Femur (tissue), 1 donor: ENCODE data around the gene DOCK1.

Experiments
- DNase-seq: peaks from one replicate; pipeline ENCODE4 v3.0.0-alpha.2; 2017

Gene DOCK1

GRCh38 chr10:127040756-127041155 lies 135.5 kb downstream of the DOCK1 start:
- no peak for DNase-seq

GRCh38 chr10:127041552-127041951 lies 136.3 kb downstream of the DOCK1 start:
- DNase-seq: no peak

GRCh38 chr10:127043301-127043700 lies 138.1 kb downstream of the DOCK1 start:
- DNase-seq: no peak

- no peak for DNase-seq
Measured at GRCh38 chr10:127044186-127044585, 139.0 kb downstream of the DOCK1 start.

- DNase-seq: no peak
Measured at GRCh38 chr10:127046975-127047877, 142.0 kb downstream of the DOCK1 start.

GRCh38 chr10:127047878-127048238 lies 142.6 kb downstream of the DOCK1 start:
- no peak for DNase-seq

GRCh38 chr10:127048630-127049029 lies 143.4 kb downstream of the DOCK1 start:
- DNase-seq: no peak

- no peak for DNase-seq
Measured at GRCh38 chr10:127052001-127052400, 146.8 kb downstream of the DOCK1 start.

GRCh38 chr10:127055263-127055662 lies 150.0 kb downstream of the DOCK1 start:
- DNase-seq: no peak

- DNase-seq: no peak
Measured at GRCh38 chr10:127059314-127059713, 154.1 kb downstream of the DOCK1 start.

- no peak for DNase-seq
Measured at GRCh38 chr10:127063762-127064161, 158.5 kb downstream of the DOCK1 start.

- no peak for DNase-seq
Measured at GRCh38 chr10:127064474-127064873, 159.2 kb downstream of the DOCK1 start.

GRCh38 chr10:127067542-127068194 lies 162.4 kb downstream of the DOCK1 start:
- DNase-seq: no peak

GRCh38 chr10:127068485-127068884 lies 163.3 kb downstream of the DOCK1 start:
- no peak for DNase-seq

GRCh38 chr10:127069436-127069835 lies 164.2 kb downstream of the DOCK1 start:
- DNase-seq: no peak

GRCh38 chr10:127071126-127071525 lies 165.9 kb downstream of the DOCK1 start:
- no peak for DNase-seq

GRCh38 chr10:127073666-127074065 lies 168.4 kb downstream of the DOCK1 start:
- no peak for DNase-seq

GRCh38 chr10:127079392-127079791 lies 174.2 kb downstream of the DOCK1 start:
- DNase-seq: no peak

- DNase-seq: no peak
Measured at GRCh38 chr10:127080317-127080716, 175.1 kb downstream of the DOCK1 start.

GRCh38 chr10:127081851-127082345 lies 176.7 kb downstream of the DOCK1 start:
- DNase-seq: no peak

GRCh38 chr10:127082651-127083050 lies 177.4 kb downstream of the DOCK1 start:
- no peak for DNase-seq

- no peak for DNase-seq
Measured at GRCh38 chr10:127085957-127086356, 180.7 kb downstream of the DOCK1 start.

- no peak for DNase-seq
Measured at GRCh38 chr10:127088908-127089307, 183.7 kb downstream of the DOCK1 start.

- no peak for DNase-seq
Measured at GRCh38 chr10:127089446-127089845, 184.2 kb downstream of the DOCK1 start.
